ENCODE data around the gene CAST.

CAST gene

DNA sequence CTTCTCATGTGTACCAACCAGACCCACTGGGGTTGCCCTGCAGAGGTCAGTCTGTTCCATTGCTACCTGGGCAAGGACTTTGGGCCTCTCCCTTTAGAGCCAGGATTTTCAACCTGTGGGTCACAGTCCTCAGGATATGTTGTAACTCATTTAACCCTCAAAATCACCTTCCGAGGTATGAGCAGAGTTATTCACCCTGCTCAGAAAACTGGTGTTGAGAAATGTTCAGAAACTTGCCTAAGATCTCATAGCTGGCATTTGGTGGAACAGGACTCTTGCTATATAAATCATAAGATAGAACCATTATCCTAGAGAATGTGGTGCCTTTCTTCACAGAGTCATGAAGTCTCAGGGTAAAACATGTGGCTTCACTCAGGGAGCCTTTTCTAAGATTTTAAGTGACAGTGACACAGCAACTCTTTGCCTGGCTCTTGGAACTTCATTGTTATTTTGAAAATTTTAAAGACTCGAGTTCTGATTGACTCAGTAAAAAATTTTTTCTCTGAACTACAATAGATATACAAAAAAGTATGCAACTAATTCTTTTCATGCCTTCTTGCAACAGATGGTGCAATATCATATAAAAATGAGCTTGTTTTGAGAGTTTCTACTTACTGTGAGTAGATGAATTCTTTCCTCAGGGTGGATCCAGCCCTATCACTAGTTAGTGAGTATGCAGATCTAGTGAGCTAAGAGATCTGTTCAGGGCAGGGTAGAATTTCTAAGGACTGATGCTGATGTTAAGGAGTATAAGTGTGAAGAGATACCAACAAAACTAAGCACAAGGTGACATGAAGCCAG, 29.5 kb downstream of the CAST start:
- no peak overlapping the region for H3K4me2 ChIP-seq (ENCODE audit: low read length)
- H3F3A ChIP-seq (ENCODE audit: control insufficient read depth, insufficient read depth): no peaks in the 10 kb centered on the region
- peaks cover 10% of the 10 kb centered on the region for H3K4me1 ChIP-seq (ENCODE audit: control insufficient read depth, low read length)
- TF ChIP-seq, protein P1, sequence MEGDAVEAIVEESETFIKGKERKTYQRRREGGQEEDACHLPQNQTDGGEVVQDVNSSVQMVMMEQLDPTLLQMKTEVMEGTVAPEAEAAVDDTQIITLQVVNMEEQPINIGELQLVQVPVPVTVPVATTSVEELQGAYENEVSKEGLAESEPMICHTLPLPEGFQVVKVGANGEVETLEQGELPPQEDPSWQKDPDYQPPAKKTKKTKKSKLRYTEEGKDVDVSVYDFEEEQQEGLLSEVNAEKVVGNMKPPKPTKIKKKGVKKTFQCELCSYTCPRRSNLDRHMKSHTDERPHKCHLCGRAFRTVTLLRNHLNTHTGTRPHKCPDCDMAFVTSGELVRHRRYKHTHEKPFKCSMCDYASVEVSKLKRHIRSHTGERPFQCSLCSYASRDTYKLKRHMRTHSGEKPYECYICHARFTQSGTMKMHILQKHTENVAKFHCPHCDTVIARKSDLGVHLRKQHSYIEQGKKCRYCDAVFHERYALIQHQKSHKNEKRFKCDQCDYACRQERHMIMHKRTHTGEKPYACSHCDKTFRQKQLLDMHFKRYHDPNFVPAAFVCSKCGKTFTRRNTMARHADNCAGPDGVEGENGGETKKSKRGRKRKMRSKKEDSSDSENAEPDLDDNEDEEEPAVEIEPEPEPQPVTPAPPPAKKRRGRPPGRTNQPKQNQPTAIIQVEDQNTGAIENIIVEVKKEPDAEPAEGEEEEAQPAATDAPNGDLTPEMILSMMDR (IDR thresholded peaks at IDR 0.05; ENCODE audit: low read depth, low read length, poor library complexity, severe bottlenecking): no peak
- no peak for TF ChIP-seq EZH2phosphoT487 (IDR thresholded peaks at IDR 0.05; ENCODE audit: borderline replicate concordance, low read length)
- no peaks in the 10 kb centered on the region for H3K27me3 ChIP-seq (ENCODE audit: control insufficient read depth, low read length)
- H3K79me2 ChIP-seq (ENCODE audit: control insufficient read depth, low read length): no peaks in the 10 kb centered on the region
- H3K27ac ChIP-seq (ENCODE audit: low read depth, low read length): no peak overlapping the region
- H4K20me1 ChIP-seq (ENCODE audit: control insufficient read depth, insufficient read depth, low read depth, low read length): peaks cover 3% of the 10 kb centered on the region; the same call in 1 of the 2 replicates
- no peaks in the 10 kb centered on the region for H3K9me3 ChIP-seq (ENCODE audit: control insufficient read depth, insufficient read depth, low read length)
- no peak overlapping the region for H3K4me3 ChIP-seq (ENCODE audit: low read length)
- no peaks in the 10 kb centered on the region for H3K36me3 ChIP-seq (ENCODE audit: control insufficient read depth, low read length)
- H3K9me2 ChIP-seq (replicated peaks; ENCODE audit: control insufficient read depth, low read length): no peaks in the 10 kb centered on the region

DNA sequence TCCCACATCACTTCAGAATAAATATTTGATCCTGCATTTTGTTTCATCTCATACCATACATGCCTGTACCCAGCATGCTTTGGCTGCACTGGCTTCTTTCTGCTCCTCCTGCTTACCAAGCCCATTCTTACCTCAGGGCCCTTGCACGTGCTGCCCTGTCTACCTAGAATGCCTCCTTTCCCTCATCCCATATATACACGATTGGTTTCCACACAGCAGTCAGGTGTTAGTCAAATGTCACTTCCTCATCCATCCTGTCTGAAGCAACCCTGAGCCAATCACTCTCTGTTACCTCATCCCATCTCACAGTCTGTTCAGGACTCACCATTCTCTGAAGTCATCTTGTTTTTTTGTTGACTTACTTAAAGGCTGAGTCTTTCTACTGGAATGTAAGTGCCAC, 30.3 kb downstream of the CAST start:
- no peaks in the 10 kb centered on the region for H3K36me3 ChIP-seq (ENCODE audit: control insufficient read depth, low read length)
- no peaks in the 10 kb centered on the region for H3K9me3 ChIP-seq (ENCODE audit: control insufficient read depth, insufficient read depth, low read length)
- no peak overlapping the region for H3K4me2 ChIP-seq (ENCODE audit: low read length)
- peaks cover 3% of the 10 kb centered on the region; the same call in 1 of the 2 replicates for H4K20me1 ChIP-seq (ENCODE audit: control insufficient read depth, insufficient read depth, low read depth, low read length)
- TF ChIP-seq EZH2phosphoT487 (IDR thresholded peaks at IDR 0.05; ENCODE audit: borderline replicate concordance, low read length): no peak
- TF ChIP-seq, protein P1 (IDR thresholded peaks at IDR 0.05; ENCODE audit: low read depth, low read length, poor library complexity, severe bottlenecking): no peak
- H3K9me2 ChIP-seq (replicated peaks; ENCODE audit: control insufficient read depth, low read length): no peaks in the 10 kb centered on the region
- peaks cover 5% of the 10 kb centered on the region for H3K4me1 ChIP-seq (ENCODE audit: control insufficient read depth, low read length)
- no peak overlapping the region for H3K4me3 ChIP-seq (ENCODE audit: low read length)
- no peak overlapping the region for H3K27ac ChIP-seq (ENCODE audit: low read depth, low read length)
- H3F3A ChIP-seq (ENCODE audit: control insufficient read depth, insufficient read depth): no peaks in the 10 kb centered on the region
- no peaks in the 10 kb centered on the region for H3K79me2 ChIP-seq (ENCODE audit: control insufficient read depth, low read length)
- no peaks in the 10 kb centered on the region for H3K27me3 ChIP-seq (ENCODE audit: control insufficient read depth, low read length)

DNA sequence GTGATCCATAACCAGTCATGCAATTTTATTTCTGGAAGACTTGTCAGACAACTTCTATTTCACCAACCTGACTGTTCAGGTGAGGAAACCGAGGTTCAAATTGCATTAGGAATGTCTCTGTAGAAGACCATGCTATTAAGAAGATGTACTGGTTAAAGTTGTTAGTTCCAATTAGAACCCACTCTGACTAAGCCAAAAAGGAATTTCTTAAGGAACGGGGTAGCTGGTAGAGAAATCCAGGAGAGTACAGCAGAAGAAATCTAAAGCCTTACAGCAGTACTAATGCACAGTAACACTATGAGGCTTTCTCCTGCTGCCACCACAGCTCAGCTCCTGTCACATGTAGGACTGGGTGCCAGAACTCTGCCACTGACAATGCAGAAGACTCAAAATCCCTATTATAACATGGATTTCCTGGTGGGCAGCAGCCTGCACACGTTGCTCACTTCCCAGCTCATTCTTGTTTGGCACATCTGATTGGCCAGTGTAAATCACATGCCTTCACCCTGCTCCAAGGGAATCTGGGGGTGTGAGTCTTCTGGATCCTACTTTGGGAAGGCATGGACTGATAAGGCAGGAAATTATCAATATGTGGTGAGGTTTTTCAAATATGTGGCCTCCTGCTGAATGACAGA, 37.1 kb downstream of the CAST start:
- Histone ChIP-seq H3K4me2 (ENCODE audit: low read length) (no peak overlapping the region), H3K4me3 (ENCODE audit: low read length) (no peak overlapping the region), H3K79me2 (ENCODE audit: control insufficient read depth, low read length) (no peaks in the 10 kb centered on the region), H4K20me1 (ENCODE audit: control insufficient read depth, insufficient read depth, low read depth, low read length) (no peaks in the 10 kb centered on the region), H3K36me3 (ENCODE audit: control insufficient read depth, low read length) (no peaks in the 10 kb centered on the region), H3F3A (ENCODE audit: control insufficient read depth, insufficient read depth) (no peaks in the 10 kb centered on the region; the same call in 1 of the 2 replicates), H3K27ac (ENCODE audit: low read depth, low read length) (no peak overlapping the region), H3K9me3 (ENCODE audit: control insufficient read depth, insufficient read depth, low read length) (no peaks in the 10 kb centered on the region), H3K9me2 (replicated peaks; ENCODE audit: control insufficient read depth, low read length) (no peaks in the 10 kb centered on the region), H3K27me3 (ENCODE audit: control insufficient read depth, low read length) (peaks cover 5% of the 10 kb centered on the region; the same call in 1 of the 2 replicates), H3K4me1 (ENCODE audit: control insufficient read depth, low read length) (peaks cover 11% of the 10 kb centered on the region)
- no peak for TF ChIP-seq EZH2phosphoT487 (IDR thresholded peaks at IDR 0.05; ENCODE audit: borderline replicate concordance, low read length)
- TF ChIP-seq, protein P1 (IDR thresholded peaks at IDR 0.05; ENCODE audit: low read depth, low read length, poor library complexity, severe bottlenecking): no peak
